Activated T-helper 1 cell treated with anti-CD3 and anti-CD28 coated beads, Interleukin-12 subunit alpha, Interleukin-12 subunit beta, Interleukin-2, Interleukin-4 antibody, amounts not matched to agents 30 ng/mL and 10 ng/mL and 1 ng/mL, durations not matched to agents 14 hours and 24 hours and 36 hours (primary cell): ENCODE data around the gene LMBR1. TPM values are rescaled to one million over a fixed set of nuclear protein-coding genes. Genes with fewer than 3 reads are reported as not detected.
A peak's percentile ranks its signal among the peaks of the same experiment; 100 is the strongest.

Source experiments
- DNase-seq: peaks from one replicate; pipeline ENCODE4 v3.0.0; 2021; ENCODE audit warnings: low spot score
- H3K27ac Mint-ChIP-seq: one replicate; pipeline ENCODE4 v1.8.0; 2021; ENCODE audit warnings: mild to moderate bottlenecking, mixed read lengths
- H3K27me3 Mint-ChIP-seq: one replicate; pipeline ENCODE4 v1.8.0; 2022; ENCODE audit warnings: mild to moderate bottlenecking, moderate library complexity, mixed read lengths; ENCODE audit not compliant: insufficient read depth
- H3K36me3 Mint-ChIP-seq: one replicate; pipeline ENCODE4 v1.8.0; 2021; ENCODE audit warnings: low read depth, mixed read lengths
- H3K4me1 Mint-ChIP-seq: one replicate; pipeline ENCODE4 v1.8.0; 2021; ENCODE audit warnings: low read depth, mixed read lengths
- H3K4me3 Mint-ChIP-seq: one replicate; pipeline ENCODE4 v1.8.0; 2021; ENCODE audit warnings: mild to moderate bottlenecking, moderate library complexity, mixed read lengths
- H3K9me3 Mint-ChIP-seq: one replicate; pipeline ENCODE4 v1.8.0; 2021; ENCODE audit warnings: mixed read lengths
- intact Hi-C: fragments of 100-400 bp; cut with micrococcal nuclease; formaldehyde crosslinking; loops from one replicate; pipeline ENCODE4 v1.15.1; 2024
- total RNA-seq: library from RNA; stranded (reverse); gene quantifications from 2 replicates; pipeline ENCODE4 v1.2.3, GENCODE V29; 2022

LMBR1 gene
- total RNA-seq, 1 donor from 2014 or later: 55.5 TPM

DNA sequence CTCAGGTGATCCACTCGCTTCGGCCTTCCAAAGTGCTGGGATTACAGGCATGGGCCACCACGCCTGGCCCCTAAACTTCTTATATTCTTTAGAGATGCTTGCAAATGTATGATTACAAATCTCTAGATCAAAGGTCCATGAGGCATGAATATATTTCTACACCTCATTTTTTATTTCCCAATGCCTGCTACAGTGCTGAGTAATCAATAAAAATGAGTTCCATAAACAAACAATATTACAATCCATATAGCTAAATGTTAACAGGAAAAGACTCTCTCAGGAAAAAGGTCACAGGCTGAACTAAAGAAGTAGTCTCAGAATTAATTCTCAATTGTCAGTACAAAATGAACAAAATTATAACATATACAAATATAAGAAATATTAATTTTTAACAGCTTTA, 90.8 kb downstream of the LMBR1 start:
- intact Hi-C loops: no loop called here
- H3K36me3 Mint-ChIP-seq: peaks cover 14% of the 10 kb centered on the region
- H3K9me3 Mint-ChIP-seq: no peaks in the 10 kb centered on the region
- no peaks in the 10 kb centered on the region for H3K27me3 Mint-ChIP-seq
- no peaks in the 10 kb centered on the region for H3K4me1 Mint-ChIP-seq
- H3K27ac Mint-ChIP-seq: no peak overlapping the region
- no peak for DNase-seq
- H3K4me3 Mint-ChIP-seq: no peak overlapping the region

DNA sequence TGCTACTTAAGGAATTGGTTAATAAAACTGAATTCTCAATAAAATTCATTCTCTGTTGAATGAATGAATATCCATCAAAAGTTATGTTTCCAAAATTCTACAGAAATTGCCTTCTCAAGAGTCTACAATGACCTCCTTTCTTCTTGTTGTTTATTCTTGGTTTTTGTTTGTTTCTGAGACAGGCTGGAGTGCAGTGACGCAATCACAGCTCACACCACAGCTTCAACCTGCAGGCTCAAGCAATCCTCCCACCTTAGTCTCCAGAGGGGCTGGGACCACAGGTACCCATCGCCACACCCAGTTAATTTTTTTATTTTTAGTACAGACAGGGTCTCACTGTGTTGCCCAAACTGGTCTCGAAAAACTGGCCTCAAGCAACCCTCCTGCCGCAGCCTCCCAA, 97.6 kb downstream of the LMBR1 start:
- Mint-ChIP-seq H3K27ac (no peak overlapping the region), H3K9me3 (no peaks in the 10 kb centered on the region), H3K27me3 (no peaks in the 10 kb centered on the region), H3K4me3 (no peak overlapping the region), H3K4me1 (no peaks in the 10 kb centered on the region), H3K36me3 (peaks cover 9% of the 10 kb centered on the region)
- intact Hi-C loops: no loop called here
- no peak for DNase-seq

DNA sequence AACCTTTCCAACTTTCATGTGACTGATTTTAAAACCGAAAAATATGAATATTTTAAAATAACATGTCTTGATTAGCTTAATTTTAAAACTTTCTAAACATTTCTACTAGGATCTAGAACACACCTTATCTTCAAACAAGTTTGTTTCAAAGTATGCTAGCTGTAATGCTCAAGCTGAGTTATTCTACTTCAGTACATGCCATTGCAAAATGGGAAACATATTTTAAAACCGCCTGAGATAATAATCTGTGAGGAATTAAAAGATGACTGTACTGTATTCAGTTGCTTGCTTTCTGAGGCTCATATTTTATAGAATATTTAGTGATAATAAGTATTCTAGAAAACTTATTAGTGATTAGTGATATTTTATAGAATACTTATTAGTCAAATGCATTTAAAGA, 99.6 kb downstream of the LMBR1 start:
- no peaks in the 10 kb centered on the region for H3K9me3 Mint-ChIP-seq

DNA sequence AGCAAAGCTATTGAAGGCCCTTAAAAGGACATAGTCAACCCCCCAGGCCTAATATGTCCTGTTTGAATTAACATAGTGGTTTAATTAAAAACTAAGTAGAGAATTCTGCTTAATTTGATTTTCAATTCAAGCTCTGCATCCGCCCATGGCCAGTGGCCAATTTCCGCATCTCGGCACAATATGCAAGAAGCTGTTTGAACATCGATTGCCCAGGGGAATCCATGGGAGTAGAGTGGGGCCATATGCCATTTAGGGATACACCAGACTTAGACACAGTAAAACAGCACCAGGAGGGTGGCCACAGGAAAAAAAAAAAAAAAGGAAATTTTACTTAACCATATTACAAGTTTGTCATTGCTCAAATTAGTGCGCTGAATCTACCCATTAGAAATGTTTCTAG, 100.4 kb downstream of the LMBR1 start:
- no peak overlapping the region for H3K4me3 Mint-ChIP-seq
- H3K27ac Mint-ChIP-seq: no peak overlapping the region
- H3K9me3 Mint-ChIP-seq: no peaks in the 10 kb centered on the region
- no peaks in the 10 kb centered on the region for H3K4me1 Mint-ChIP-seq
- intact Hi-C loops: no loop called here
- peaks cover 3% of the 10 kb centered on the region for H3K36me3 Mint-ChIP-seq
- H3K27me3 Mint-ChIP-seq: no peaks in the 10 kb centered on the region
- DNase-seq: no peak

More for the DNA sequence above, 99.6 kb downstream of the LMBR1 start:
- H3K36me3 Mint-ChIP-seq: peaks cover 3% of the 10 kb centered on the region
- intact Hi-C loops: no loop called here
- H3K27ac Mint-ChIP-seq: no peak overlapping the region
- no peak for DNase-seq
- no peaks in the 10 kb centered on the region for H3K4me1 Mint-ChIP-seq
- H3K27me3 Mint-ChIP-seq: no peaks in the 10 kb centered on the region
- no peak overlapping the region for H3K4me3 Mint-ChIP-seq

DNA sequence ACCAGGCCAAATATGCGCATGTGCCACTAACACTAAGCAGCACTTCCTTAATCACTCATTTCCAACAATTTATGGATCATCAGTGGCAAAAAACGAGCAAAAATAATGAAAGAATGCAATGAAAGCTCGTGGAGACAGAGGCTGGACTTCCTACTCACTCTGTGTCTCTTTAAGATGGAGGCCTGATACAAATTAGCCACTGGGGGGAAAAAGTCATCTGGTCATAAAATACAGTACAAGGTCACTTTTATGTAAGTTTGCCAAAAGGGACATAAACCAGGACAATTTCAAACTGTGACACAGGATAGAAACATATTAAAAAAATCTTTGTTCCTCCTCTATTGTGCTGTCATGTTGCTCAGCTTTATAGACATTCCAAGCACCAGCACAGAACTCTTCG, 101.7 kb downstream of the LMBR1 start:
- intact Hi-C loops: no loop called here
- H3K36me3 Mint-ChIP-seq: peaks cover 3% of the 10 kb centered on the region
- H3K27ac Mint-ChIP-seq: no peak overlapping the region
- H3K4me1 Mint-ChIP-seq: no peaks in the 10 kb centered on the region
- H3K9me3 Mint-ChIP-seq: no peaks in the 10 kb centered on the region
- no peak for DNase-seq
- no peaks in the 10 kb centered on the region for H3K27me3 Mint-ChIP-seq
- H3K4me3 Mint-ChIP-seq: no peak overlapping the region

DNA sequence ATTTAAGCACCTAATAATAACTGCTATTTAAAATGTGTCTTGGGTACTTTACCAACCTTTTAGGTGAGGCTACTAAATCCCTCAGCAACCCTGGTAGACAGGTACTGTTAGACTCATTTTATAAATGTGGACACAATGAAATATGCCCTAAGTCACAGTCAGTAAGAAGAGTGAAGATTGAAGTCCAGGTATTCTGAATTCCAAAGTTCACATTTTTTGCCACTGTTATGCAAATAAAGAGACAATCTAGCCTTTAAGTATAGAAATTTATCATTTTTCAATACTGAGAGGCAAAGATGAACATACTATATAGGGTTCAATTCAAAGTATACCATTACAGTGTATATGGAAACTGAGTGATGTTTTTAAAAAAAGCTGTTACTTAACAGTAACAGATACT, 102.7 kb downstream of the LMBR1 start:
- H3K4me3 Mint-ChIP-seq: no peak overlapping the region
- DNase-seq: no peak
- H3K9me3 Mint-ChIP-seq: no peaks in the 10 kb centered on the region
- intact Hi-C loops: no loop called here
- H3K4me1 Mint-ChIP-seq: no peaks in the 10 kb centered on the region
- H3K36me3 Mint-ChIP-seq: peaks cover 3% of the 10 kb centered on the region
- no peak overlapping the region for H3K27ac Mint-ChIP-seq
- H3K27me3 Mint-ChIP-seq: no peaks in the 10 kb centered on the region

DNA sequence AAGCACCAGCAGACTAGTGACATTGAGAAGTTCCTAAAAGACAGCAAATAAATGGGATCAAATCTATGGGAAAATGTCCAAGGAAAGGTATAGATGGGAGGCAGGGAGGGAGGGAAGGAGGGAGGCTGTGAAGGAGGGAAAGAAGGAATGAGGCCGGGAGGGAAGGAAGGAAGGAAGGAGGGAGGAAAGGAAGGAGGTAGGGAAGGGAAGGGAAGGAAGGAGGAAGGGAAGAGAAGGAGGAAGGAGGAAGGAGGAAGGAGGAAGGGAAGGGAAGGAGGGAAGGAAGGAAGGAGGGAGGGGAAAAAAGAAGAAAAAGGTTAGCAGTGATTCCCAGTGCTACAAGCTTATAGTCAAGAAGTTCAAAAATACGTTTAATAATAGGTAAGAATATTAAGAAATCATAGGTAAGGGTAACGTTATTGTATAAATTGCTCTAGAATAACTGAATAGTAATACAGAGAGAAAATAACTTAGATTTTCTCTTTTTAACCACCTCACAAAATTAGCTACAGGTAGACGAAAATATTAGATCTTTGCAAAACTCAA, 106.9 kb downstream of the LMBR1 start:
- intact Hi-C loops: no loop called here
- Mint-ChIP-seq H3K36me3 (peaks cover 3% of the 10 kb centered on the region), H3K4me1 (peaks cover 8% of the 10 kb centered on the region), H3K9me3 (peaks cover 3% of the 10 kb centered on the region), H3K27me3 (no peaks in the 10 kb centered on the region), H3K4me3 (no peak overlapping the region), H3K27ac (no peak overlapping the region)
- no peak for DNase-seq

DNA sequence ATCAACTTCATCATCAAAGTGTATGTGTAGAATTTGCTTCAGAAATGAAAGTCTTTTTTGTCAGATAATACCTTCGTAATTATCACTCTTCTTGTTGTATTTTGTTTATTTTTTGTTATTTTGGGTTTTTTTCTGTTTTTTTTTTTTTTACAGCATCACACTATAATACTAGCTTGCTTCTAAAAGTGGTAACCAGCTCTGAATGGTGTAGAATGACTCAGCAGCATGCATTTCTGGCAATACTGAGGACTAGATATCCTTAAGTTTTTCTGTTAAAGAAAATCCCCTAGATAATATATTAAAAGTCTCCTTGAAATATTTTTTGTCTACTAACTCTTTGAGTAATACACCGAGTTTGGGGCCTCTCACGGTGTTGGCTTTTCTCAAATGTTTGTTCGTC, 109.1 kb downstream of the LMBR1 start:
- Mint-ChIP-seq H3K4me1 (peaks cover 23% of the 10 kb centered on the region), H3K4me3 (no peak overlapping the region), H3K9me3 (peaks cover 3% of the 10 kb centered on the region), H3K27ac (no peak overlapping the region), H3K36me3 (peaks cover 6% of the 10 kb centered on the region), H3K27me3 (no peaks in the 10 kb centered on the region)
- DNase-seq: no peak
- intact Hi-C loops: no loop called here

DNA sequence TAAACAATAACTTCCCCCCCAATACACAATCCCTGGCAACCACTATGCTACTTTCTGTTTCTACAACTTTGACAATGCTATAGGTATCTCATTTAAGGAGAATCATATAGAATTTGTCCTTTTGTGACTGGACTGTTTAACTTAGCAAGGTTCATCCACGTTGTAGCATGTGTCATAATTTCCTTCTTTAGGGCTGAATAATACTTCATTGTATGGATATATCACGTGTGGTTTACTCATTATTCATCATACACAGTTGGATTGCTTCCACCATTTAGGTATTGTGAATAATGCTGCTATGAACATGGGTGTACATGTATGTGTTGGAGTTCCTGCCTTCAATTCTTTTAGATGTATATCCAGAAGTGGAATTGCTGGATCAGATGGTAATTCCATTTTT, 111.0 kb downstream of the LMBR1 start:
- H3K4me1 Mint-ChIP-seq: peaks cover 42% of the 10 kb centered on the region
- H3K36me3 Mint-ChIP-seq: peaks cover 9% of the 10 kb centered on the region
- H3K4me3 Mint-ChIP-seq: no peak overlapping the region
- H3K9me3 Mint-ChIP-seq: peaks cover 6% of the 10 kb centered on the region
- DNase-seq: no peak
- intact Hi-C loops: no loop called here
- no peaks in the 10 kb centered on the region for H3K27me3 Mint-ChIP-seq
- peak overlapping the region; percentile 3 for H3K27ac Mint-ChIP-seq

DNA sequence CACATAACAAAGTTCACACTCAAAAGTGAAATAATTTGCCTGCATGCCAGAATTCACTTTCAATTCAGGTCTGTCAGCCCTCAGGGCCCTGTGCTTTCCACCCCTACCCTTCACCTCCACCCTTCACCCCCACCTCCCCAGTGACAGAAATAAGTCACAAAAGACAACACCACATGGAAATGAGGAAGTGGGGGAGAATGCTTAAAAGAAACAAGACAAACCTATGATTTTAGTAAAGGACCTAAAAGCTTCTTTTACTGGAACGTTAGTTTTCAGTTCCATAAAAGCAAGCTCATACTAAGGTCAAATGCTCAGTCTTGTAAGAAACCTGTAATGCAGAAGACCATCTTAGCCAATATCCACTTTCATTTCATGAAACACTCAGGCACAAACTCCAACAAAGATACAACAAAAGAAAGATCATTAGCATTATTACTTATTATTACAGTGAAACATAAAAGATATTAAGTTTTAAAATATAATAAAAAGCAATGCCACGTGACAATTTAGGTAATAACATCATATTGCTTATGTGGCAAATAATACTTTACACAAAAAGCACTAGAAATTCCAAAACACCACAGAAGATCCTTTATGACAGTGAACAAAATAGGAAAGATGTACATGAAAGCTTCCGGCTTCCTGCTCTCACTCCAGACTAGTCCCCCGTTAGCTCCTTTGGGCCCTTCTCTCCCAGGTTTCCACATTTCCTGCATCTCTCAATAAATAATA, 112.1 kb downstream of the LMBR1 start:
- H3K36me3 Mint-ChIP-seq: peaks cover 14% of the 10 kb centered on the region
- peaks cover 6% of the 10 kb centered on the region for H3K9me3 Mint-ChIP-seq
- no peak overlapping the region for H3K4me3 Mint-ChIP-seq
- H3K27me3 Mint-ChIP-seq: no peaks in the 10 kb centered on the region
- H3K27ac Mint-ChIP-seq: peak overlapping the region; percentile 73
- intact Hi-C loops: no loop called here
- H3K4me1 Mint-ChIP-seq: peaks cover 51% of the 10 kb centered on the region
- DNase-seq: peak; percentile 7

DNA sequence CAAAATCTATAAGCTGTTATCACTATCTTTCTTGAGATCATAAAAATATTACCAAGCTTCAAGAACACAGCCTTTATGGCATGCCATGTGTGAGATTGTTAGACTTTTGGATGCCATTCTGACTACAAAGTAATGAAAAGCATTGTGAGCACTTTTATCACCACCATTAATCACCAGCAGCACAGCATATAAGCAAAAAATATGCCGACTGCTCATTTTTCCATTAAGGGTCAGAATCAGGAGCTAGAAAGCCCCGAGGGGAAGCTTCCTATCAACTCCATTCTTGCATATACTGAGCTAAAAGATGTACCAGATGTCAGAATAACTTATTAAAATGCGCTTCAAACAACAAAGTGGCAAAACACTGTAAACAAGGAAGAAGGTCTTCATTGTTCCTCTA, 114.3 kb downstream of the LMBR1 start:
- peaks cover 6% of the 10 kb centered on the region for H3K9me3 Mint-ChIP-seq
- H3K27me3 Mint-ChIP-seq: no peaks in the 10 kb centered on the region
- no peak overlapping the region for H3K4me3 Mint-ChIP-seq
- H3K36me3 Mint-ChIP-seq: peaks cover 13% of the 10 kb centered on the region
- intact Hi-C loops: loop anchor here (10.0 kb wide), 1 partner anchor 176 kb away; no protein-coding TSS in a partner anchor
- peaks cover 57% of the 10 kb centered on the region for H3K4me1 Mint-ChIP-seq
- H3K27ac Mint-ChIP-seq: no peak overlapping the region
- no peak for DNase-seq

DNA sequence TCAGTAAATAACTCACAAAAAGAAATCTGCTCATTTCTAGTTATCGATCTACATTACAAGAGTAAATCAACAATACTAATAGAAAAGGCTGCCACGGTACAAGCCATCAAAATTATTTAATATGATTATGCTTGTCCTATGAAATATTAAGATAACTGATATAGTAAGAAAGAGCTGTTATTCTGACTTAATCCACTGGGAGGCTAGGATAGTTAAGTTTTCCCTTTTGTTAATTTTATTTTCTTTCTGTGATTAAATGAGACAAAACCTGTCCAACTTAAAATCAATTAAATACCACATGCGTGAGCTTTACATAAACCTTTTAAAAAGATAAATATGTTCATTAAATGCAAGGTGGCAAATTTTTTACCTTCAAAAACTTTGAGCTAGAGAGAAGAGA, 114.8 kb downstream of the LMBR1 start:
- peak overlapping the region; percentile 96 for H3K27ac Mint-ChIP-seq
- no peak overlapping the region for H3K4me3 Mint-ChIP-seq
- H3K4me1 Mint-ChIP-seq: peaks cover 60% of the 10 kb centered on the region
- peaks cover 14% of the 10 kb centered on the region for H3K36me3 Mint-ChIP-seq
- DNase-seq: no peak
- intact Hi-C loops: loop anchor here (10.0 kb wide), 1 partner anchor 177 kb away; no protein-coding TSS in a partner anchor
- H3K9me3 Mint-ChIP-seq: peaks cover 6% of the 10 kb centered on the region
- no peaks in the 10 kb centered on the region for H3K27me3 Mint-ChIP-seq

DNA sequence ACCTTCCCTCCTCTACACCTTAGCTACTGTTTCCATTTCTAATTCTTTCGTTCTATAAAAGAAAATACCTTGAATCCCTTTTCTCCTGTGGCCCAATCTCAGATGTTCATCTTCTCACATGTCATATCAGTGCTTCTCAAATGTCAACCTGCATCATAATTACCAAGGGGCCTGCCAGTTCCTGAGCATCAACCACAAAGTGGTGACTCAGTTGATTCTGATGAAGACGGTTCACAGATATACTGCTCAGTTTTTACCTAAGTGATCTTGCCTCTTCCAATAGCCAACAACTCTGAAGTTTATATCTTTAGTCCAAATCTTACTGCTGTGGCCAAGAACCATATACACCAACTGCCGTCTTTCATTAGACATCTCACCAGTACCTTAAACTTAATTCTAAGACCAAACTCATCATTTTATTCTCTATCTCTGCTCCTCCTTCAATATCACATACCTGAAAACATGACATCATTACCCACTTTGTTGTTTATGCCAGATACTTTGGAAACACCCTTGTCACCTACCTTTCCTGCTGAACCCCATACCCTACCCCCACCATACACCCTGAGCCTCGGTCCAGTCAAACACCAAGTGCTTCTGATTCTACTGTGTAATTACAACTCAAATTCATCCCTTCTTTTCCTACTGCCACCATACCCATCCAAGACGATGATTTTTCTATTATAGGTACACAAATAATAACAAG, 115.5 kb downstream of the LMBR1 start:
- Mint-ChIP-seq H3K9me3 (peaks cover 6% of the 10 kb centered on the region), H3K36me3 (peaks cover 12% of the 10 kb centered on the region), H3K27me3 (no peaks in the 10 kb centered on the region), H3K27ac (peak overlapping the region; percentile 96), H3K4me3 (peak overlapping the region; percentile 58), H3K4me1 (peaks cover 60% of the 10 kb centered on the region)
- intact Hi-C loops: loop anchor here (1.0 to 10.0 kb wide), 7 partner anchors 8 to 177 kb away; partner anchors contain the start of gene LMBR1
- peak; percentile 13 for DNase-seq
